Activated CD4-positive, alpha-beta memory T cell treated with anti-CD3 and anti-CD28 coated beads, Interleukin-2, amount 10 ng/mL, durations not matched to agents 7 days and 5 days (primary cell): ENCODE results near the gene ITIH5. TPM values are rescaled to one million over a fixed set of nuclear protein-coding genes. Genes with fewer than 3 reads are reported as not detected.
"Not testable (repeated sequence)": the region's sequence is repeated elsewhere in the genome, so short reads cannot be mapped to it uniquely, and the experiment has no call there.

Experiments used
- CTCF ChIA-PET: fragments of 350-600 bp; sonication (Branson Sonifier 250); formaldehyde crosslinking; loops from one replicate; lab custom pipeline; 2021; ENCODE audit warnings: antibody characterized with exemption, inconsistent platforms; lab: Charles Lee
- POLR2A ChIA-PET: fragments of 350-600 bp; sonication (Branson Sonifier 250); formaldehyde crosslinking; loops from one replicate; lab custom pipeline; 2021; ENCODE audit warnings: antibody characterized with exemption; lab: Charles Lee
- DNase-seq: peaks from one replicate; pipeline ENCODE4 v3.0.0-alpha.2; 2020
- H3K27ac Mint-ChIP-seq: one replicate; pipeline ENCODE4 v1.8.0; 2021; ENCODE audit warnings: mild to moderate bottlenecking, mixed read lengths
- H3K27me3 Mint-ChIP-seq: one replicate; pipeline ENCODE4 v1.8.0; 2021; ENCODE audit warnings: mixed read lengths
- H3K36me3 Mint-ChIP-seq: one replicate; pipeline ENCODE4 v1.8.0; 2021; ENCODE audit warnings: low read depth, mixed read lengths
- H3K4me1 Mint-ChIP-seq: one replicate; pipeline ENCODE4 v1.8.0; 2021; ENCODE audit warnings: mixed read lengths
- H3K4me3 Mint-ChIP-seq: one replicate; pipeline ENCODE4 v1.8.0; 2021; ENCODE audit warnings: mild to moderate bottlenecking, mixed read lengths
- H3K9me3 Mint-ChIP-seq: one replicate; pipeline ENCODE4 v1.8.0; 2021; ENCODE audit warnings: mixed read lengths
- total RNA-seq, 2 experiments: library from RNA; stranded (reverse); gene quantifications; one replicate each; pipeline ENCODE4 v1.2.3, GENCODE V29; 2021

Gene ITIH5
- total RNA-seq, 2 experiments from 2014 or later = not detected

- H3K9me3 Mint-ChIP-seq = no peaks in the 10 kb centered on the region
- peaks cover 47% of the 10 kb centered on the region for H3K27me3 Mint-ChIP-seq
- no peaks in the 10 kb centered on the region for H3K36me3 Mint-ChIP-seq
- DNase-seq = no peak
- ChIA-PET POLR2A (no interaction called here), CTCF (no interaction called here)
- H3K27ac Mint-ChIP-seq = no peak overlapping the region
- H3K4me3 Mint-ChIP-seq = no peak overlapping the region
- H3K4me1 Mint-ChIP-seq = peaks cover 3% of the 10 kb centered on the region
These were observed 5.8 kb upstream of the ITIH5 start for GRCh38 chr10:7672341-7673134.

- H3K27ac Mint-ChIP-seq = no peak overlapping the region
- H3K9me3 Mint-ChIP-seq = no peaks in the 10 kb centered on the region
- H3K4me1 Mint-ChIP-seq = peaks cover 8% of the 10 kb centered on the region
- no peak for DNase-seq
- no peaks in the 10 kb centered on the region for H3K36me3 Mint-ChIP-seq
- no peak overlapping the region for H3K4me3 Mint-ChIP-seq
- peaks cover 57% of the 10 kb centered on the region for H3K27me3 Mint-ChIP-seq
- POLR2A ChIA-PET = no interaction called here
- CTCF ChIA-PET = no interaction called here
These were observed 3.4 kb upstream of the ITIH5 start for GRCh38 chr10:7670157-7670556.

- H3K27ac Mint-ChIP-seq = no peak overlapping the region
- no peaks in the 10 kb centered on the region for H3K9me3 Mint-ChIP-seq
- ChIA-PET CTCF (no interaction called here), POLR2A (no interaction called here)
- peaks cover 54% of the 10 kb centered on the region for H3K27me3 Mint-ChIP-seq
- H3K4me1 Mint-ChIP-seq = peaks cover 8% of the 10 kb centered on the region
- no peak for DNase-seq
- H3K4me3 Mint-ChIP-seq = peak overlapping the region; percentile 37
- H3K36me3 Mint-ChIP-seq = no peaks in the 10 kb centered on the region
These were observed 736 bp upstream of the ITIH5 start for GRCh38 chr10:7667262-7668141.

- peak overlapping the region; percentile 28 for H3K4me3 Mint-ChIP-seq
These were observed 999 bp downstream of the ITIH5 start for GRCh38 chr10:7665767-7666166.

GRCh38 chr10:7664707-7665106 lies 2.1 kb downstream of the ITIH5 start:
- Mint-ChIP-seq H3K27ac (no peak overlapping the region), H3K4me3 (no peak overlapping the region), H3K9me3 (no peaks in the 10 kb centered on the region), H3K36me3 (no peaks in the 10 kb centered on the region), H3K27me3 (peaks cover 50% of the 10 kb centered on the region), H3K4me1 (peaks cover 8% of the 10 kb centered on the region)
- no peak for DNase-seq
- ChIA-PET POLR2A (no interaction called here), CTCF (no interaction called here)

More at GRCh38 chr10:7665767-7666166, 999 bp downstream of the ITIH5 start:
- ChIA-PET CTCF (interaction anchor here (1.1 kb wide), 1 partner anchor 21 kb away, joined by 3 read pairs; no protein-coding TSS in a partner anchor), POLR2A (no interaction called here)
- no peak for DNase-seq
- Mint-ChIP-seq H3K4me1 (peaks cover 8% of the 10 kb centered on the region), H3K27ac (no peak overlapping the region), H3K36me3 (no peaks in the 10 kb centered on the region), H3K27me3 (peaks cover 55% of the 10 kb centered on the region), H3K9me3 (no peaks in the 10 kb centered on the region)

GRCh38 chr10:7662522-7662921 lies 4.2 kb downstream of the ITIH5 start:
- no peak overlapping the region for H3K27ac Mint-ChIP-seq

GRCh38 chr10:7659560-7659959 lies 7.2 kb downstream of the ITIH5 start:
- Mint-ChIP-seq H3K4me1 (no peaks in the 10 kb centered on the region), H3K27me3 (peaks cover 22% of the 10 kb centered on the region), H3K9me3 (no peaks in the 10 kb centered on the region), H3K36me3 (no peaks in the 10 kb centered on the region), H3K27ac (no peak overlapping the region), H3K4me3 (no peak overlapping the region)
- DNase-seq = no peak
- ChIA-PET CTCF (no interaction called here), POLR2A (no interaction called here)

More at GRCh38 chr10:7662522-7662921, 4.2 kb downstream of the ITIH5 start:
- peaks cover 5% of the 10 kb centered on the region for H3K4me1 Mint-ChIP-seq
- no peaks in the 10 kb centered on the region for H3K36me3 Mint-ChIP-seq
- no peak for DNase-seq
- ChIA-PET CTCF (interaction anchor here (1.5 kb wide), 1 partner anchor 25 kb away, joined by 4 read pairs; no protein-coding TSS in a partner anchor), POLR2A (no interaction called here)
- H3K4me3 Mint-ChIP-seq = no peak overlapping the region
- H3K27me3 Mint-ChIP-seq = peaks cover 34% of the 10 kb centered on the region
- no peaks in the 10 kb centered on the region for H3K9me3 Mint-ChIP-seq

GRCh38 chr10:7657552-7657951 lies 9.2 kb downstream of the ITIH5 start:
- no peak for DNase-seq
- POLR2A ChIA-PET = no interaction called here
- H3K27ac Mint-ChIP-seq = no peak overlapping the region
- CTCF ChIA-PET = interaction anchor here (0.6 to 0.8 kb wide), 2 partner anchors 132 to 149 kb away, joined by 3 to 4 read pairs; no protein-coding TSS in a partner anchor
- no peaks in the 10 kb centered on the region for H3K9me3 Mint-ChIP-seq
- H3K27me3 Mint-ChIP-seq = peaks cover 24% of the 10 kb centered on the region
- no peaks in the 10 kb centered on the region for H3K4me1 Mint-ChIP-seq
- no peak overlapping the region for H3K4me3 Mint-ChIP-seq
- no peaks in the 10 kb centered on the region for H3K36me3 Mint-ChIP-seq

GRCh38 chr10:7657079-7657478 lies 9.7 kb downstream of the ITIH5 start:
- DNase-seq, H3K9me3 Mint-ChIP-seq, POLR2A ChIA-PET, H3K36me3 Mint-ChIP-seq, H3K4me3 Mint-ChIP-seq, H3K27ac Mint-ChIP-seq, H3K4me1 Mint-ChIP-seq: not testable (repeated sequence)
- H3K27me3 Mint-ChIP-seq = peaks cover 21% of the 10 kb centered on the region
- CTCF ChIA-PET = interaction anchor here (0.6 kb wide), 1 partner anchor 149 kb away, joined by 4 read pairs; no protein-coding TSS in a partner anchor

GRCh38 chr10:7651853-7652470 lies 14.8 kb downstream of the ITIH5 start:
- no peaks in the 10 kb centered on the region for H3K4me1 Mint-ChIP-seq
- H3K27me3 Mint-ChIP-seq = peaks cover 23% of the 10 kb centered on the region
- no peaks in the 10 kb centered on the region for H3K36me3 Mint-ChIP-seq
- H3K4me3 Mint-ChIP-seq = no peak overlapping the region
- DNase-seq = no peak
- POLR2A ChIA-PET = no interaction called here
- H3K9me3 Mint-ChIP-seq = no peaks in the 10 kb centered on the region
- no peak overlapping the region for H3K27ac Mint-ChIP-seq
- CTCF ChIA-PET = interaction anchor here (1.2 kb wide), 1 partner anchor 127 kb away, joined by 3 read pairs; no protein-coding TSS in a partner anchor

- H3K4me1 Mint-ChIP-seq = no peaks in the 10 kb centered on the region
- CTCF ChIA-PET = no interaction called here
- POLR2A ChIA-PET = no interaction called here
These were observed 17.0 kb downstream of the ITIH5 start for GRCh38 chr10:7649673-7650300.

GRCh38 chr10:7647062-7647664 lies 19.6 kb downstream of the ITIH5 start:
- H3K27ac Mint-ChIP-seq = no peak overlapping the region
- ChIA-PET POLR2A (interaction anchor here (0.8 kb wide), 1 partner anchor 9 kb away, joined by 3 read pairs; no protein-coding TSS in a partner anchor), CTCF (no interaction called here)
- DNase-seq = no peak
- no peak overlapping the region for H3K4me3 Mint-ChIP-seq
- no peaks in the 10 kb centered on the region for H3K9me3 Mint-ChIP-seq
- H3K36me3 Mint-ChIP-seq = no peaks in the 10 kb centered on the region
- H3K4me1 Mint-ChIP-seq = no peaks in the 10 kb centered on the region
- peaks cover 17% of the 10 kb centered on the region for H3K27me3 Mint-ChIP-seq

More at GRCh38 chr10:7649673-7650300, 17.0 kb downstream of the ITIH5 start:
- Mint-ChIP-seq H3K4me3 (no peak overlapping the region), H3K27ac (no peak overlapping the region), H3K36me3 (no peaks in the 10 kb centered on the region), H3K27me3 (peaks cover 26% of the 10 kb centered on the region), H3K9me3 (no peaks in the 10 kb centered on the region)
- no peak for DNase-seq
